Measurements from ENCODE around the gene TFAP2E.

Gene TFAP2E

DNA sequence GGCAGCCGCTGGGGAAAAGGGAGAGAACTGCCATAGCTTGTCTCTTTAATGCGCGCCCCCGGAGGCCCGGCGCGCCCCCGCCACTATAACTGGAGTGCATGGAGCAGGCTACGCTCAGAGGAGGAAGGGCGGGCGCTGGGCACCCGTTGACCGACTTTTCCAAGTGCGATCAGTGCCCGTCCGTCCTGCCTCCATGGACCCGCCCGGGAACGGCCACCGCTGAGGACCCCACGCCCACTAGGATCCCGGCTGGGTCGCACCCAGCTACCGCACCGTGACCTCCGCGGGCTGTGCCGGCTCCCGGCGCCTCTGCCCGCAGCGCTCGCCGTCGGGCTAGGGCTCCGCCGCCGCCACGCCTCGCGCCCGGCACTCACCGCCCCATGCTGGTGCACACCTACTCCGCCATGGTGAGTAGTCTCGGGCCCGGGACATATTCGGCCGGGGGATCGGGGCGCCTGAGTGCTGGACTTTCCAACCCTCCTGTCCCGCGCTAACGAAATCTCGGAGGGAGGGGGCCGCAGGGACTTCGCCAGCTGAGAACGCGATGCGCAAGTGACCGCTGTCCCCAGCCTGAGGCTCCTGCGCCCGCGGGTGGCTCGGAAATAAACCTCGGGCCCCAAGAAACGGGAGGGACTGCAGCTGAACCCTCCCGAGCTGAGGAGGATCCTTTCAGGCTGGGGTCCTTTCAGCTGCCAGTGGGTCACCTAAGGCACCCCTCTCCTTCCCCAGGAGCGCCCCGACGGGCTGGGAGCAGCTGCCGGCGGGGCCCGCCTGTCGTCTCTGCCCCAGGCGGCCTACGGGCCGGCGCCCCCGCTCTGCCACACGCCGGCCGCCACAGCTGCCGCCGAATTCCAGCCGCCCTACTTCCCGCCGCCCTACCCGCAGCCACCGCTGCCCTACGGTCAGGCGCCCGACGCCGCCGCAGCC lies at the start of gene TFAP2E:
TSS of gene TFAP2E (plus strand) at position 117 of the 927 bp plus-strand sequence. CDS start at position 381, 264 bp downstream.
- peak; percentile 12 for DNase-seq

DNA sequence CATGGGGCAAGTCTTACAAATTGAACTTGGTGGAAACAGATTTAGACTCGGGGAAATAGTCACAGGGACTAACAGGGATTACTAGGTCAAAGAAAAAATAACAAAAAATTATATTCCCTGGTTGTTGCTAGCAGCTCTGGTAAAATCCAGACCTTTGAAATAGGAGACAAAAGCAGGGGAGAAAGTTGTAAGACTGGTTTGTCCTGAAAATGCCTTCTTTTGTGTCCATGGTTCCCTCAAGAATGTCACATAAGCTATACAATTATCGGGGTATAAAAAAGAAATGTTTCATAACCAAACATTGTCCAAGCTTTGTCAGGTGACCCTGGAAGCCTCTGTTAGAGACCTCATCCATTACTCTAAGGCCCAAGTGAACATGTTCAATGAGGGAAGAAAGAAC lies 49.0 kb upstream of the TFAP2E start:
- no peak for DNase-seq

DNA sequence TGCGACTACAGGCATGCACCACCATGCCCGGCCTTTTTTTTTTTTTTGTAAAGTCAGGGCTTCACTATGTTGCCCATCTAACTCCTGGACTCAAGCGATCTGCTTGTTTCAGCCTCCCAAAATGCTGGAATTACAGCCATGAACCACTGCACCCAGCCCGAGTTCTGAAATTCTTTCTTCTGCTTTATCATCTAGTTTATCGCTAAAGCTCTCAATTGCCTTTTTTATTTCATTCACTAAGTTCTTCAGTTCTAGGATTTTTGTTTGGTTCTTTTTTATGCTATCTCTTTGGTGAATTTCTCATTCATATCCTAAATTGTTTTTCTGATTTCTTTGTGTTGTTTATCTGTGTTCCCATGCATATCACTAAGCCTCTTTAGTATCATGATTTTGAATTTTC lies 42.9 kb upstream of the TFAP2E start:
- no peak for DNase-seq

DNA sequence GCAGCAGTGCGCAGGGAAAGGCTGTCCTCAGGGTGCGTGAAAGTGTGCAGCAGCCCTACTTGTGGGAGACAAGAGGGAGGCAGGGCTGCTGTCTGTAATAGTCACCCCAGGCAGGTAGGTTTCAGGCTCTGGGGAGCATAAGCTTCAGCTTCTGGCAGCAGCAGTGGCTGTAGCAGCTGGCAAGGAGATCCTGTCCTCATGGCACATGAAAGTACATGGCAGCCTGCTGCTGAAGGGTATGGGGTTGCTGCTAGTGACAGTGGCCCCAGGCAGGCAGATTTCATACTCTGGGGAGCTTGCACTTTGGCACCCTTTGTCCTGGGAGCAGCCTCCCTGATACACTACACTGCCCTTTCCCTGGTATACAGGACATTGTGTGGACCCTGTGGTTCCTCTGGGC lies 42.2 kb upstream of the TFAP2E start:
- DNase-seq = no peak

DNA sequence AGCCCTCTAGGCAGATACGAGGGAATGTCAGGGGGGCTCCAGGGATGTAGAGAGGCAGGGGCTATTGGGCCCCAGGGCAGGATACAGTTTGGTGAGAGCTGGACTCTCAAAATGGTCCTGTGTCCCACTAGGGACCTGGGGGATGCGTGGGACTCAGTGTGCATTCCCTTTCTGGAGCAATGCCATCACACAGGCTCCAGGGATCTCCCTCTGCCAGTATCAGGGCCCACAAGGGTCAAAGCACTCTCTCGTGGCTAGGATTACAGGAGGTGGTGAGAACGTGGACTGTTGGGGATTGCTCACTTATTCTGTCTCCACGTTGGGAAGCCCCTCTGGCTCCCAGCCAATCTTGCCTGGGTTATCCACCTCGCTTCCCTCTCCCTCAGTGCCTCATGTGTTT lies 41.7 kb upstream of the TFAP2E start:
- DNase-seq = no peak

DNA sequence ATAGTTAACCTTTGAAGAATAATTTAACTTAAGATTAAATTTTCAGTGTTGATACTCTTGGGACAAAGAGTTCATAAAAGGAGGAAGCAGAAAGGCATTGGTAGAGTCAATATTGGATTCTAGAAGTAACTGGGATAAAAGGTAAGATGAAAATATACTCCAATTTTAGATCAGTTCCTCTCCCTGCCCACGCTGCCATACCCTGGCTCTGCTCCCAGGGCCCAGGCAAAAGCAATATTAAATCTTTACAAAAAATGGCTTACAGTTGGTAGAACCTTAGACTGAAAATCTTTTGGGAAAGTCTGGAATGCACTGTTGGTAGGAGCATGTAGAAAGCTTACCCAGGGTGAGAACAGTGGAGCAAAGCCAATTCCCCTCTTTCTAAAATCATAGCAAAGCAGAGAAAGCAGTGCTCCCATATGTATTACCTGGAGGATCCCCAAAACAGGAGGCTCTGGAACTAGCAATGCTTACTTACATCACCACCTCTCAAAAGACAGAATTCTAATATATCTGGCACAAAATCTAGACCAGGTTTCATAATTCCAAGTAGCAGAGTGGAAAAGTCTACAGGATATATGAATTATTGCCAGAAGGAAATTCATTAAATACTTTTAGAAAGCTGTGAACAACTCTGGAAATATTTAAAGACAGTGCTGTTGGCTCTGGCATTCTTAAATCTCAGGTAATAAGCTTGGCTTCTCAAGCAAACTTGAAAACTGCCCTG lies 40.5 kb upstream of the TFAP2E start:
- DNase-seq = no peak

DNA sequence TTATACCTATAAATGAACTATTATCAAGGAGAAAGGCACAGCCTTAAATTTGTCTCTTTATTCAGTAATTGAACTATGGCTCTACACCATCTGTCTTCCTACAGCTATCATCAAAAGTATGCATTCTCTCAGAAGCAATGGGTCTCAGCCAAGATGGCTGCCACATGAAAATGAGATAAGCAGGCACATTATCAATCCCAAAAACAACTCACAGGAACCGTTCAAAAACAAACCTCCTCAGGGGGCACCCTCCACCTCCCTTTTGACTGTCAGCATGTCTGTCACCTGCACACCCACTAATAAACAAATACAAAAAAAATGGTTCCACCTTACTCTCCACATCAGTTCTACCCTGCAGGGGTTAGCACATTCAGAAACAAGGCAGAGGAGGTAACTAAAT lies 39.5 kb upstream of the TFAP2E start:
- DNase-seq = no peak

DNA sequence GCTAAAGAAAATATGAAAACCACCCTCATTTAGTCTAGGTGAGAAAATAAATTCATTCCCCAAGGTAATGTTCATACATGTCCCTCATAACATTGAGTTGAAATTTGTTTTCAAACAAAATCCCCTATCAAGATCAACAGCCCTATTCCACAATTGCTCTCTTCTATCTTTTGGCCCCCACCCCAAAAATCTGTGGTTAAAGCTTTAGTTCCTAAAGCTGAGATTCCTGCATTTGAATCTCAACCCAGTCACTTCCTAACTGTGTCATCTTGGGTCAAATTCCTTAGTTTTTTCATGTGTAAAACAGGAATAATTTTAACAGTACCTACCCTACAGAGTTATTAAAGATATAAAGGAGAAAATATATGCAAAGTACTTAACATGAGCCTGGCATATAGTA lies 37.9 kb upstream of the TFAP2E start:
- DNase-seq = no peak

DNA sequence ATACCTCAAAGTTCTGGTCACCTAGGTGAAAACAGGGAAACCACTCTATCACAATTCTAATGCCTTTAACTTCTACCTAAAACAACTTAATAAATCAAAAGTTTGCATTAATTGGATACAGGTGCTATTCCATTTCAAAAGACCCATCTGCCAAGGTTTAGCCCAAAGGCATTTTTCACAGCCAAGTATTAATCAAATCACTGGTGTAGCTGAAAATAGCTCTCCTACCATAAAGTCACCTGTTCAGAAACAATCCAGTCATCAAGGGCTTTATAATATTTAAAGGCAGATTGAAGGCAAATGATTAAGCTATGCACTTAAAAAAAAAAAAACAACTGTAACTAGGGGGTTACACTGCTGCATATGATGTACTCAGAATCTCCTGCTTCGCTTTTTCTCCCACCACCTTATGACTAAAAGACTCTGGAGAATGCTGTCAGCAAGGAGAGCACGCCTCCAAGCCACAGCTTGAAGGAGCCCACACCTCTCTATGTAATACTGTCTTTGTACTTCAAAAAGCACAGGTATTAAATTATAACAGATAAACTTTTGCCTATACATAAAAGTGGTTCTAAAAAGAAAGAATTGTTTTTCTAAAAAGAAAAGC lies 36.5 kb upstream of the TFAP2E start:
- no peak for DNase-seq

DNA sequence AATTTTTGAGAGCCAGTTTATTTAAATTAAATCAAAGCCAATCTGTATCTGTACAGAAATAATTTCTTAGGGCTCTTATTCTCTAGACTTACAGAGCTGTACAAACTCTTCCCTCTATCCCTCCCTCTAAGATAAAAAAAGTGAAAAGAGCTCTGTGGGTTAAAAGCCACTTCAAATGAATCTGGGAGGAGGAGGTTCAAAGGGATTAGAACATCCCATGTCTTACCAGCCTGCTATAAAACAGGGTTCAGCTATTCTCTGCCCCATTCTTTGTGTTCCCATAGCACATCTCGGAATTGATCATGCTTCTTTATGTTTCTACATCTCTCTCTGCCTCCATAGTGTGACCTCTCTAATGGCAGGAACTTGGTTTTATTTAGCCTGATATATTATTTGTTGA lies 35.3 kb upstream of the TFAP2E start:
- DNase-seq = no peak

DNA sequence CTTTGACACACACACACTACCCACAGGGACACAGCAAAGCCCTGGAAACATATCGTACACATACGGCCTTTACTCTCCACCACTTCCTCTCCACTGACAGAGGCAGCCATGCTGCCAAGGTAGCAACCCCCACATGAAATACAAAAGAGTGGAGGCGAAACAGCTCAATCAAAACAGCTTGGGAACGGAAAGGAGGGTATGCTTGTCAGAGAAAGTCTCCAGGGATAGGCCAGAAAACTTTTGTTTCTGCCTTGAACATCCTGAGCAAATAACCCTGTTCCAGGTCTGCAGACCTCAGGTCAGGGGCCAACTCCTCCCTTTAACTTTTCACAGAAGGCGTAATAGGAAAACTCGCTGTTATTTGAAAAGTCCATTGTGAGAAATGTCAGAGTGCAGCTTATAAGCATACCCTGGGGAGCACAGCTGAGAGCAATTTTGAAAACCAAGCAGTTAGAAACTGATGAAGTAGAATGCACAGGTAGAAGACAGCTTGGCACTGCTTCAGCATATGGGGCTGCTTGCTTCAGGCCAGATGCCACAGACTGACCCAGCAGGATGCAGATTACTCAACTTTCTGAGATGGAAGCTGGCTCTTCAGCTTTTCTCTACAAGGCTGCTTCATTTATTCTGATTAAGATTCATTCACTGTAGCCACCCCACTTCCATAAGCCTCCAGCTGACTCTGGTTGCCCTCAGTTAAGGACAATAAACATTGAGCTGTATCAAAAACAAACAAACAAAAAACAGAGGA lies 33.9 kb upstream of the TFAP2E start:
- DNase-seq = no peak

DNA sequence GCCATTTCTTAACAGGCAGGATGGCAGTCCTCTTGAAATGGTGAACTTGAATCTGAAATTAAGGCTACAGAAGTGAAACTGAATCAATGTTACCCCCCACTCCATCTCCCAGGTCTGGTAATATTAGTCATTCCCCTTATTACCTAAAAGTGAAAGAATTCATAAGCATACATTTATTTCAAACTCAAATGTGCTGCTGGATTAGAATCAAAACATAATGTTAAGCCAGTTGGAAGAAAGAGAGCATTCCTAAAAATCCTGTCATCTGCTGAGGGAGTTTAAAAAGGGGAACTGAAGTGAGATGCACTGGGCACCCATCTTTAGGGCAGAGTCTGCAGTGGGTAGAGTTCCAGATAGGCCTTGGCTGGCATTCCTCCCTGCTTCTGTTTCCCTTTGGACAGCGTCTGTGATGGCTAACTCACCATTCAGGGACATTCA lies 33.3 kb upstream of the TFAP2E start:
- no peak for DNase-seq

DNA sequence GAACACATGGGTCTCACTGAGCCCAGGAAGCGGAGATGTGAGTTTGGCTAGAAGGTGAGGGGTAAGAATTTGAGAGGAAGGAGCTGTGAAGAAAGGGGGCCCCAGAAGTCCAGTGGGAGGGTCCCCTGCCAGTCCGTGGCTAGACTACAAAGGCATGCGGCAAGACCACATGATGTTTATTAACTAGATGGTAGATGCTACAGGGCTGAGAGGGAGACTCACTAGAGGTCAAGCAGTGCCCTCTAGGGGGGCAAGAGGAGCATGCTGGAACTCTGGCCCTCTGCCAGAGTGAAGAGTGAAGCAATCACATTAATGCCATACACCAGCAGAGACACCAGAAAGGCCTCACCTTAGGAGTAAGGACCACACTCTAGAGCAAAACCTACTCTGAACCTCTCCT lies 28.1 kb upstream of the TFAP2E start:
- DNase-seq = peak; percentile 63

DNA sequence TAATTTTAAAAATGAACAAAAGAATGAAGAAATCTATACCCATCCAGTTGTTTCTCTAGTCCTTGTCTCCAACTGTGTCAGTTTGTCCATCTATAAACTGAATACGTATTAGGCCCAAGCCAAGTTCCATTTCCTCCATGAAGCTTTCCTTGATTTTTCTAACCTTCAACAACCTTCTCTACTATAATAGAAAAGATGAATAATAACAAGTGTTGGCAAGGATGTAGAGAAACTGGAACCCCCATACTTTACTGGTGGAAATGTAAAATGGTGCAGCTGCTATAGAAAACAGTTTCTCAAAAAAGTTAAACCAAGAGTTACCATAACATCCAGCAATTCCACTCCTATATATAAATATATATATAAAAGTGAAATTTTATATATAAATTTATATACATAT lies 26.5 kb upstream of the TFAP2E start:
- no peak for DNase-seq

DNA sequence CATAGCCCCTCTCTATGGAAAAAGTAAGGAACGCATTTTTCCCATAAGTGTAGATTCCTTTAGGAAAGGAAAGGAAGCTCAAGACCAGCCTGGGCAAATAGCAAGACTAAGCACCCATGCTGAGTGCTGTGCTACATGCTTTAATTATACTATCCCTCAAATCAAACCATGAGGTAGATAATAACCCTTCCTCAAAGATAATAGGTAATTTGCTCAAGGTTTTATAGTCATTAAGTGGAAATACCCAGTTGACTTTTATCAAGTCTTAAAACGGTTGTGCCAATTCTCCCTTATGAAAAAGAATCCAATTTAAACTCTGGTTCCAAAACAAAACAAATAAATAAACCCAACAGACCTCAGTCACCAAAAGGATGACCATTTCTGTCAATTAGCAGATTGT lies 19.3 kb upstream of the TFAP2E start:
- no peak for DNase-seq

DNA sequence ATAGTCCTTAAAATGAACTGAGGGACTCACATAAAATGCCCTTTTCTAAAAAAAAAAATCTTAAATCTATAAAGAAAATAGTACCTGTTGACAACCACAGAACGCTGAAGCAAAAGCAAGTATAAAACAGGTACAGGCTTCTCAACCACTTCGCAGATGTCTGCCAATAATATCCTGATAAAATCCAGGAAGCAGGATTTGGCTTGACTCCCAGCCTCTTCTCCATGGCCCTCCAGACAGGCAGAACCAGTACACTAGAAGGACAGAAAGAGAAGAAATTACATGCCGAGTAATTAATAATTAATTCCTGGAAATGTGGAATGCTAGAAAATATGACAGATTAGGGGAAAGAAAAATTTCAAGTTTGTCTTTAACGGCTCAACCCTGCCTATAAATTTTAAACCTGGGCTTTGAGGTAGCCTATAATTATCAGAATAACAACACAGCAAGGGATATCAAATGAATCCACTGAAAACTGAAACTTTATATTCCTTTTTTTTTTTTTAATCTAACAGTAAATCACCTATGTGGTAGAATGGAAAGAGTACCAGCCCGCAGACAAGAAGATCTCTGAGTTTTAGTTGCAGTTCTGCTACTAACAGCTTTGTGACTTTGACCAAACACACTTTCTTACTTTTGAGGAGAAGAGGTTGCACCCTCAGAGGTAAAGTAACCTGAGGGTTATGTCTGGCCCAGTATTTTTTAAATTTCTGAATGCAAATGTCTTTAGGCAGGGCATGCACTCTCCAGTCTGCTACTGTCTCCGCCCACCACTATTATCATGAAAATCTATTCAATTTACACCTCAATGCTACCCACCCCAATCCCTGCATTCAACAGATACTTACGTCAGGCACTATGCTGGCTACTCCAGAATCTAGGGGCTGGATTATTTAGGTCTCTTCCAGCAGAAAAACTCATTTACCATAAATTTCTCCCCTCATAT lies 18.6 kb upstream of the TFAP2E start:
- peak; percentile 71 for DNase-seq

DNA sequence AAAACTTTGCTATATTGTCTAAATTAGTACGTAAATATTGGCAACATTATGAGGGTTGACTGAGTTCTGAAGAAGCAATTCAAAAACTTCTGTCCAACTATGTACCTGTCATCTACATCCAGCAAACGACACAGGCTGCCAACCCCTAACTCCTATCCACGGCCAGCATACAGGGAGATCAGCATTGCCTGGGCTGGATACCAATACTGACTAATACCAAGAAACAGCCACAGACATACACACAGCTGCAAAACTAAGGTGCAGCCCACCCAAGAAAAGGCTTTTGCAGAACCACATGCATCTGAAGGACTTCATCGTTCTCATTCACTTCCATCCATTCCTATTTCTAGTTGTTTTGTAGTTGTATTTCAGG lies 17.9 kb upstream of the TFAP2E start:
- DNase-seq = no peak

DNA sequence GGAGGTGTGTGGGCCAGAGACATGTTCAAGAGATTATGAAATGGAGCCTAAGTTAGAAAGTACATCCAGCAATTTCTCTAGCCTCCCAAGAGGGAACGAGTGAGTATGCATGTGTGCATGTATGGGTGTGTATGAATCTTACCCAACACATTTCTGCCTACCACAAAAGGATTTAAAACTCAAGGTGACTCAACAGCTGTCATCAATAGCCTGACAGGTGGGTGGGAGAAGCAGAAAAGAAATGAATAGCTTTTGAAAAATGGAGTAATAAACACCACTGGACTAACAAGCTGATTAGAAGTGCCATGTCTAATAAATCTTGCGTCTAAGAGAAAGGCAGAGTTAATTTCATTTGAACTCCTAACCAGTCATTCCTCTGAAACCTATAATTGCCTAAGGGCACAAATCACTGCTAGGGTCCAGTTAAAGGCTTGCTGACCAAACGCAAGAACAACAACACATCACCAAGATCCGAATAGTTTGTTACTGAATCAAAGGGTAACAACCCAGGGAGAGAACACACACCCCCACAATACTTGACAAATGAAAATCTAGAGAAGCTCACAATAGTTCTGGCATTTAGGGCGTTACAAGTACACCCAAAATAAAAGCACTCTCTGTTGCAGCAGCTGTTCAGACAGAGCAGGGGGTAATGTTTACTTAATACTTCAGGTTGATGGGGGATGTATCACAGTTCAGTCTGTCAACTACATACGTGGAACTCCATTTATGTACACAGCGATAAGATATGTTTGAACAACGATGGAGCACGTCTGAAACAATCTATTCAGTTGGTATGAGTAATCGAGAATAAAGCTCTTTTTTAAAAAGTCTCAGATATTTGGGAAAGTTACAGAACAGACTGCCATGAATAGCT lies 17.3 kb upstream of the TFAP2E start:
- DNase-seq = peak; percentile 77

DNA sequence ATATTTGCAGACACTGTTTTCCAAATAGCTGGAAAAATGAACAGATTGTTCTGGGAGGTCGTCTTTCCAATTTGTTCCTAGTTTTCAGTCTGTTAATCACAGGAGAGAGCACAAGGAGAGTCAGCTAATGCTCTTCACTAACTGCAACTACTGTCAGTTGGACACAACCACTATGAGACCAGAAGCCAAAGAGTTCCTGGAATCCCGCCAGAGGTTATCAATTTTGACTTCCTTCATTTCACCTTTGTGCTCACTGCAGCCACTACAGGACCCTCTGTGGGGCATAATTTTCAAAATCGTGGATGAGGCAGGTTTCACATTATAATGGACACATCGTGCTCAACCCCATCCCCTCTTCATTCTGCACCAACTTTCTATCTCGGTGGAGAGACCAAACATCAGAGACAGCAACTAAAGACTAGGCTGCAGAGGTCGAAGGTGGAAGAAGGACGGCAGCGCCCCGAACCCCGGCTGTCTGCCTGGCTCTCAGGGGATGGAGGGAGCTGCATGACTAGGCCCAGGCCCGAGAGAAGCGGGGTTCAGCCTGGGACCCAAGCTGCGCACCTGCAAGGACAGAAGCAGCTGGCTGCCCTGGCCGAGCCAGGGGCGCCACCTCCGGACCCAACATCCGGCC lies 16.5 kb upstream of the TFAP2E start:
- DNase-seq = no peak

DNA sequence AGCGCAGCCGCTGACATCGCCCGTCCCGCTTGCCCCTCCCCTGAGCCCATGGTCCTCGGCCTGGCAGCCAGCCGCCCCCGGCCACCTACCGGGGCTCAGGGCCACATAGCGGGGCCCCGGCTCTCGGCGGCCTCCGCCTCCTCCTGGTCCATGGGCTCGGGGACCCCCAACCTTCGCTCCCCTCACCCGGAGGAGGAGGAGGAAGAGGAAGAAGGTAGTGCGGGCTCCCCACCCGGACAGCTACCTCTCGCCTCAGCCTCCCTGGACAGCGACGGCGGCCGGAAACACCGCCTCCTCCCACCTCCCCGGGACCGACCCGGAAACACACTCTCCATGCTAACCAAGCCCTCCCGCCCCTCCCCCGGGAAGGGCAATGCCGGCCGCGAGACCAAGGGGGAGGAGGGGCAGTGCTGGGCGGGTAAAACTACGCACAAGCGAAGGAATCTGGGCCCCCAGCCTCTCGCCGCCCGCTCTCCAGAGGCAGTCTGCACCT lies 15.9 kb upstream of the TFAP2E start, which contains the start of gene KIAA0319L:
TSS of gene KIAA0319L (minus strand) at position 286 of the 493 bp plus-strand sequence. CDS start 2,912 bp downstream, outside the sequence.
- peak; percentile 62 for DNase-seq
